ENCODE measurements around the gene MYO3B.

Gene MYO3B

GRCh38 chr2:170652637-170653417, 474.9 kb downstream of the MYO3B start:
- Histone ChIP-seq H3K4me1 (ENCODE audit: insufficient read depth, low read length) (peaks cover 20% of the 10 kb centered on the region), H3K36me3 (ENCODE audit: insufficient read depth, low read length) (no peaks in the 10 kb centered on the region), H3K27me3 (ENCODE audit: insufficient read depth, low read length, poor library complexity) (no peaks in the 10 kb centered on the region), H2AFZ (ENCODE audit: low read depth, low read length) (no peak overlapping the region), H3K4me3 (ENCODE audit: low read depth in 1 of 2, low read length in 2 of 2) (no peak overlapping the region), H3K9me3 (ENCODE audit: insufficient read depth, low read length, severe bottlenecking) (no peaks in the 10 kb centered on the region), H3K27ac (ENCODE audit: low read length) (no peak overlapping the region), H3K4me2 (ENCODE audit: insufficient read depth, low read length) (no peak overlapping the region), H3K79me2 (ENCODE audit: insufficient read depth, low read length) (no peaks in the 10 kb centered on the region), H3K9ac (ENCODE audit: low read depth, low read length) (no peak overlapping the region), H4K20me1 (ENCODE audit: insufficient read depth, low read length) (0 out of 2 replicates have a peak, but pooled peaks cover 3% of the 10 kb centered on the region)
- ATAC-seq (ENCODE audit: insufficient read depth, low read depth) (no peak), DNase-seq (no peak)
- no peak for TF ChIP-seq EZH2 (IDR thresholded peaks at IDR 0.05; ENCODE audit: borderline replicate concordance, low read depth, low read length, severe bottlenecking)
- no peak for TF ChIP-seq CTCF (IDR thresholded peaks at IDR 0.05; ENCODE audit: borderline replicate concordance, extremely low read depth, low read length, poor library complexity, severe bottlenecking)

GRCh38 chr2:170656669-170657068, 478.7 kb downstream of the MYO3B start:
- 0 out of 2 replicates have a peak, but pooled peaks cover 3% of the 10 kb centered on the region for H4K20me1 ChIP-seq (ENCODE audit: insufficient read depth, low read length)
- H3K79me2 ChIP-seq (ENCODE audit: insufficient read depth, low read length), result no peaks in the 10 kb centered on the region
- H3K9ac ChIP-seq (ENCODE audit: low read depth, low read length), result no peak overlapping the region
- ATAC-seq (ENCODE audit: insufficient read depth, low read depth), result no peak
- no peak overlapping the region for H2AFZ ChIP-seq (ENCODE audit: low read depth, low read length)
- H3K36me3 ChIP-seq (ENCODE audit: insufficient read depth, low read length), result no peaks in the 10 kb centered on the region
- TF ChIP-seq CTCF (IDR thresholded peaks at IDR 0.05; ENCODE audit: borderline replicate concordance, extremely low read depth, low read length, poor library complexity, severe bottlenecking) (no peak), EZH2 (IDR thresholded peaks at IDR 0.05; ENCODE audit: borderline replicate concordance, low read depth, low read length, severe bottlenecking) (no peak)
- H3K9me3 ChIP-seq (ENCODE audit: insufficient read depth, low read length, severe bottlenecking), result no peaks in the 10 kb centered on the region
- H3K27ac ChIP-seq (ENCODE audit: low read length), result no peak overlapping the region
- no peak overlapping the region for H3K4me3 ChIP-seq (ENCODE audit: low read depth in 1 of 2, low read length in 2 of 2)
- H3K4me2 ChIP-seq (ENCODE audit: insufficient read depth, low read length), result no peak overlapping the region
- peaks cover 10% of the 10 kb centered on the region for H3K4me1 ChIP-seq (ENCODE audit: insufficient read depth, low read length)
- DNase-seq, result no peak
- peaks cover 5% of the 10 kb centered on the region for H3K27me3 ChIP-seq (ENCODE audit: insufficient read depth, low read length, poor library complexity)

GRCh38 chr2:170660409-170660808, 482.5 kb downstream of the MYO3B start:
- no peak for DNase-seq

More at GRCh38 chr2:170660409-170660808, 482.5 kb downstream of the MYO3B start:
- Histone ChIP-seq H3K27ac (ENCODE audit: low read length) (no peak overlapping the region), H3K27me3 (ENCODE audit: insufficient read depth, low read length, poor library complexity) (peaks cover 5% of the 10 kb centered on the region), H3K4me1 (ENCODE audit: insufficient read depth, low read length) (no peaks in the 10 kb centered on the region), H4K20me1 (ENCODE audit: insufficient read depth, low read length) (no peaks in the 10 kb centered on the region), H2AFZ (ENCODE audit: low read depth, low read length) (no peak overlapping the region), H3K9ac (ENCODE audit: low read depth, low read length) (no peak overlapping the region), H3K9me3 (ENCODE audit: insufficient read depth, low read length, severe bottlenecking) (no peaks in the 10 kb centered on the region), H3K79me2 (ENCODE audit: insufficient read depth, low read length) (no peaks in the 10 kb centered on the region), H3K36me3 (ENCODE audit: insufficient read depth, low read length) (no peaks in the 10 kb centered on the region), H3K4me2 (ENCODE audit: insufficient read depth, low read length) (no peak overlapping the region), H3K4me3 (ENCODE audit: low read depth in 1 of 2, low read length in 2 of 2) (no peak overlapping the region)
- TF ChIP-seq EZH2 (IDR thresholded peaks at IDR 0.05; ENCODE audit: borderline replicate concordance, low read depth, low read length, severe bottlenecking) (no peak), CTCF (IDR thresholded peaks at IDR 0.05; ENCODE audit: borderline replicate concordance, extremely low read depth, low read length, poor library complexity, severe bottlenecking) (no peak)
- ATAC-seq (ENCODE audit: insufficient read depth, low read depth), result no peak

All from DND-41 (cell line).